Activated T-cell treated with anti-CD3 and anti-CD28 coated beads for 4 hours (primary cell): ENCODE data around the gene TDRD1.
A peak's percentile ranks its signal among the peaks of the same experiment; 100 is the strongest.
"Not testable (repeated sequence)": the region's sequence is repeated elsewhere in the genome, so short reads cannot be mapped to it uniquely, and the experiment has no call there.

Experiments
- DNase-seq: peaks from one replicate; pipeline ENCODE4 v3.0.0-alpha.2; 2020

TDRD1 gene

GRCh38 chr10:114179148-114179547, at the start of gene TDRD1:
Gene TDRD1 (plus strand): TSS chr10:114179353. CDS start chr10:114187832, 8,479 bp downstream.
- no peak for DNase-seq

DNA sequence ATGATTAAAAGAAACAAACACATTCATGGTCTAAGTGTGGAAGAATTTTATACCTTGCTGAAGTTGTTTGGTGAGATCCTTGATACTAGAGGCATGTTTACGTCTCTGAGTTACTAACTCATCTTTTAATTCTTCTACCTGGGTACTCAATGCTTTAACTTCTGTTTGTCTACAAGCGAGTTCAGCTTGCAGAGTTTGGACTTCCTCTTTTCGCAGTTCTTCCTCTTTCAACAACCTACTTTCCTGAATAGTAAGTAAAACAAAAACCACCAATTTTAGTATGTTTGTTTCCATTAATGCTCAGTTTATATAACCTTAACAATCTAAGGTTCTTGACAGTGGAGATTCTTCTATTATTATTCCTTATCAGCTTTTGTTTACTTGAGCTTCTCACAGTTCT, 48.1 kb upstream of the TDRD1 start:
- DNase-seq = no peak

- DNase-seq = no peak
Observed at GRCh38 chr10:114135476-114135875, 43.7 kb upstream of the TDRD1 start.

- DNase-seq = no peak
Observed at GRCh38 chr10:114138581-114138980, 40.6 kb upstream of the TDRD1 start.

DNA sequence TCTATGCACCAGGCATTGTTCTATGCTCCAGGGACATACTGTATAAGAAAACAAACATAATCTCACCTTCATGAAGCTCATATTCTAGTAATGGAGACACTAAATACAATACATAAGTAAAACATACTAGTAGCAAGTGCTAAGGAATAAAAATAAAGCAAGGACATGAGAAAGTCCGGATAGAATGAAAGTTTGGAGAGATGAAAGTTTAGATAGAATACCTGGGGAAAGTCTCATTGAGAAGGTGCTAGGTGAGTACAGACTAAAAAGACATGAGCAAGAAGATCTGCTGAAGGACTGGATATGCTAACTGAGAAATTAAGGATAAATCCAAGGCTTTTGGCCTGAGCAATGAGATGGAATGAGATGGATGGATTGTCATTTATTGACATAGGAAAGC, 39.1 kb upstream of the TDRD1 start:
- no peak for DNase-seq

- DNase-seq = not testable (repeated sequence)
Observed at GRCh38 chr10:114140827-114141226, 38.3 kb upstream of the TDRD1 start.

DNA sequence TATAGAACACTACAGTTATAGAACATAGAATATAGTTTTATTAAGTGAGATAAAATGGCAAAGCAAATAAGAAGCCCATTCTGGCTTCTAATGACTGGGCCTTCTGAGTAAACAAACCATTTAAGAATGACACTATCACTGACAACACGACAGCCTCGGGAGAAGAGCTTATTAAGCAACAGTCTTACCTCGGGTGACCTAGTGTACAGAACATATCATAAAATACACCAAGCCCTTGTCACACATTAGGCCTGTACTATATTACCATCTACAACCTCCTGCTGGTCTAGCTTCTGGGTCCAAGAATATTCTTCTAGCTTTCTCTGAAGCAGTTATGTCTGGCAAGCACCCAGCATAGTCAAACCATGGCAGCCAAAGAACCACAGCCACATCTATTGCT, 37.1 kb upstream of the TDRD1 start:
- no peak for DNase-seq

GRCh38 chr10:114143160-114143559, 36.0 kb upstream of the TDRD1 start:
- DNase-seq = no peak

DNA sequence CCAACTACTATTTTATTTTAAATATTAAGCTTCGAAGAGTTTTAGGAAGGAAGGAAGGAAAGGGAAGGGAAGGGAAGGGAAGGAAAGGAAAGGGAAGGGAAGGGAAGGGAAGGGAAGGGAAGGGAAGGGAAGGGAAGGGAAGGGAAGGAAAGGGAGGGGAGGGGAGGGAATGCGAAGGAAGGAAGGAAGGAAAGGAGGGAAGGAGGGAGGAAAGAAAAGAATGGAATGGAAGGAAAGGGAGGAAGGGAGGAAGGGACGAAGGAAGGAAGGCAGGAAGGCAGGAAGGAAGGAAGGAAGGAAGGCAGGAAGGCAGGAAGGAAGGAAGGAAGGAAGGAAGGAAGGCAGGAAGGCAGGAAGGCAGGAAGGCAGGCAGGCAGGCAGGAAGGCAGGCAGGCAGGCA, 29.7 kb upstream of the TDRD1 start:
- DNase-seq = not testable (repeated sequence)

- DNase-seq = no peak
Observed at GRCh38 chr10:114151486-114151885, 27.7 kb upstream of the TDRD1 start.

GRCh38 chr10:114151892-114152291, 27.3 kb upstream of the TDRD1 start:
- DNase-seq = no peak

GRCh38 chr10:114157912-114158311, 21.2 kb upstream of the TDRD1 start:
- DNase-seq = no peak

DNA sequence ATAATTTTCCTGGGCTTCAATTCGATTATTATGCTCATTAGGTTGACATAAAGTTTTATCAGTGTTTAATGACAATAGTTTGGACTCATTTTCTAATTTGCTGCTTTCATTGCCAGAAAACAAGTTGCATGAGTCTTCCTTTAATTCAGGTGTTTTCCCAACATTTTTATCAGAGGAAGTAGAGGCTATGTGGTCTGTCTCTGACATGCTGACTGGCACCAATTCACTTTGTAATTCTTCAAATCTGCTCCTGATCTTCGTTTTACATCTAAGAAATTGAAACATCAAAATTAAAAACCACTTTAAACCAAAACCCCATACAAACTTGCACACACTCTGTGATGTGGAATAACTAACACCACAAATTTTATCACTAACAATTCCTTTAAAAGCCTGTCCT, 16.1 kb upstream of the TDRD1 start:
- no peak for DNase-seq

DNA sequence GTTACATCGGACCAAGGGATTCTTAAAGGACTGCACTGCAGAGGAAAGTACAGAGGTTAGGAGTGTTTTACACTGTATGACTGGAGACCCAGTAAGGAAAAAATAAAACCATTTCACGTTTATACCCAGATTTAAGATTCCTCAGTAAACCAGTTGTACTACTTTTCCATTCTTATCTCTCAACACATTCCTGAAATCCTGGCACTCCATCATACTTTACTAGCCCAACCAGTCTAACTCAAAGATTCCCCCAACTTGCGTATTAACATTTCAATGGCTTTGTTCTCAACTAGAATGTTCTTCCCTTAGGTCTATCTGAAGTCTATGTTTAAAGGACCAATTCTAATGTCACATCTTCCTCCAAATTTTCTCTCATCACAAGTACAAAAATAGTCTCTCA, 13.1 kb upstream of the TDRD1 start:
- no peak for DNase-seq

- DNase-seq = no peak
Observed at GRCh38 chr10:114166494-114166893, 12.7 kb upstream of the TDRD1 start.

- DNase-seq = no peak
Observed at GRCh38 chr10:114167985-114168384, 11.2 kb upstream of the TDRD1 start.

DNA sequence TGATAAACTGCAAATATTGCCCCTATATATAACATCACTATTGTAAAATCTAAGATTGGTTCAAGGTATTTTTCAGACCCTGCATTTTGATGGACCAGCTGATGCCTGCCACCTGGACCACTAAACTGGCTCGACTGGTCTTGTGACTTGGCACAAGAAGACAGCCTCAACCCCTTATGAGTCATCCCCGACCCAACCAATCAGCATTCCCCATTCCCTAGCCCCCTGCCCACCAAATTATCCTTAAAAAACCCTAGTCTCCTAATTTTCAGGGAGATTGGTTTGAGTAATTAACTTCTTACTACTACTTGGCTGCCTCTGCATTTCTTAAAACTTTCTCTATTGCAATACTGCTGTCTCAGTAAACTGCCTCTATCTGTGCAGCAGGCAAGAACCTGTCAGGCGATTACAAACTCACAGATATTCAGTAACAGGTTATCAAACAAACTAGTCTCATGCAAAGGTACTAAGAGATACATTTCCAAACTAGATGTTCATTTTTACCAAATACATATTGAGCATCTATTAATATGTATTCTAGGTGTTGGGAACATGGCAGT, 10.6 kb upstream of the TDRD1 start:
- DNase-seq = no peak

DNA sequence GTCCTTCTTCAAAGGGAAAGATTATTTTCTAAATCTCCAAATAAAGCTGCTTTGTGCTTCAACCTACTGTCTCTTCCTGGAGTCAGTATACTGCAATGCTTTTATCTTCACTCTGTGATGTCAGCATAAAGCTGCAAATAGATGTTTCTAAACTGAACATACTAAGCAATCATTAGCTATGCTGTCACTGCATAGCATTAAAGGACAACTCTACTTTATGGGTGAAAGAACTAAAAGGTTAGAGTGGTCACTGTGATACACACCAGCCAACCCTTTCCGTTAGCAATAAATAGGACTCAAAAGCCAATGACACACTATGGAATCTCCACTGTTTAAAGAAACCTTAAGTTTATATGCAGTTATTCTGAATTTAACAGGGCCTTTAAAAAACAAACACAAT, 6.9 kb upstream of the TDRD1 start:
- DNase-seq = no peak

DNA sequence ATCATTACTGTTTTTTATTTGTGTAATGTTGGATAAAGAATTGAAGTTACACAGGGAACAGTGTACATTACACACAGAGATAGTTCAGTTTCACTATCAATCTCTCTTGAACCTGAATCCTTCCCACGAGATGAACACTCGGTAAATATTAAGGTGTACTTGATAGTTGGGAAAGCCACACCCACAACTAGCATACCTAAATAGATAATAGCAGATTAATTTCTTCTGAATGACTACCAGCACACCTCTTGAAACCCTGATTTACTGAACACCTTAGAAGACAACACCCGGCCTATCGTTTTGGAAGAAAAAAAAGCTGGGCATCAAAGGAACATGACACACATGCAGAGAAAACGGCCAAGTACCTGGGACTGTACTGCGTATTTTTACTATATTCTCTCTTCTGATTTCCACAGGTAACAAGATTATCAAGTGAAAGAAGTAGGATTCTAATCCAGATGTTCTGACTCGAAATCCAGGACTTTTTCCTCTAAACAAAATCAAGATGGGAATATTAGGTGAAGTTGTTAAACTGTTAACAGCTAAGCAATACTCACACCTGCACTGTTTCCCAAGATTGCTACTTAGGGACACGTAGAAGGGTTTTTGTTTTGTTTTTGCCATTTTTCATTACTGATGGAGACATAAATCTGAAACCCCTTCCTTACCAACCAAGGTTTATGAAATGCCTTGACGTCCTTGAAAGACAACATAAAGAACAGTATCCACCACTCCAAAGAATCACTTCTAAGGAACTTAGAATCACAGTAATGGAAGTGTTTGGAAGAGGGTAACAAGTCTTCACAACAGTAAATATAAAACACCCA, 6.2 kb upstream of the TDRD1 start:
- no peak for DNase-seq

DNA sequence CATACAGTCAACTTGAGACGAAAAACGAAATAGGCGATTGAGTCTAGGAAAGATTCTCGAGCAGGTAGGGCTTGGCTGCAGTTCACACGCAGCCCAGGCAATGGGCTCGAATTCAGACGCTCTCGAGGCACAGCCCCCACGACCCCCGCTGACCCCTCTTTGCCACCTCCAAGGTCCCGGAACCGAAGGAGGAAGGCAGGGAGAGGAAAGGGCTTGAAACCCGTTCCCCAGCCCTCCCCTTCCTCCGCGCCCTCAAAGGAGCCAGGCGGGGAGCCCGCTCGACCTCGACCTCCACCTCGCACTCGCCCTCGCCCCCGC, 5.6 kb upstream of the TDRD1 start:
- DNase-seq = no peak

- peak; percentile 97 for DNase-seq
Observed at GRCh38 chr10:114173921-114174694, 5.0 kb upstream of the TDRD1 start, which contains the start of gene CCDC186. Gene CCDC186 (minus strand): TSS chr10:114174203. CDS start chr10:114163268, 10,935 bp downstream.

GRCh38 chr10:114174695-114175188, 4.4 kb upstream of the TDRD1 start:
- DNase-seq = no peak

- DNase-seq = no peak
Observed at GRCh38 chr10:114175667-114176066, 3.5 kb upstream of the TDRD1 start.

DNA sequence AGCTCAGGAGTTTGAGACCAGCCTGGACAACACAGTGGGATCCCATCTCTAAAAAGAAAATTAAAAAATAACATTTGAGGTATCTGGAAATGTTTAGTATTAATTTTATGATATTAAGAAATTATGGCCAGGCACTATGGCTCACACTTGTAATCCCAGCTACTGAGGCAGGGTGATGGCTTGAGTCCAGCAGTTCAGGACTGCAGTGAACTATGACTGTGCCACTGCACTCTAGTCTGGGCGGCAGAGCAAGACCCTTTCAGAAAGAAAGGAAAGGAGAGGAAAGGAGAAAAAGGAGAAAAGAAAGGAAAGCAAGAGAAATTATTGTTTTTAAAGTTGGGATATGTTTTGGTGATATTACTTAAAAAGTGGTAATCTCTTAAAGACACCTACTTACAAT, 2.6 kb upstream of the TDRD1 start:
- no peak for DNase-seq
